ENCODE data around the gene ZNF423. TPM values are rescaled to one million over a fixed set of nuclear protein-coding genes. Genes with fewer than 3 reads are reported as not detected.

ZNF423 gene
- total and polyA plus RNA-seq, 2 of the 13 experiments (the other 11 are each of a cell fraction or from before 2014, with no cell fraction given): 0.07 to 0.31 TPM

DNA sequence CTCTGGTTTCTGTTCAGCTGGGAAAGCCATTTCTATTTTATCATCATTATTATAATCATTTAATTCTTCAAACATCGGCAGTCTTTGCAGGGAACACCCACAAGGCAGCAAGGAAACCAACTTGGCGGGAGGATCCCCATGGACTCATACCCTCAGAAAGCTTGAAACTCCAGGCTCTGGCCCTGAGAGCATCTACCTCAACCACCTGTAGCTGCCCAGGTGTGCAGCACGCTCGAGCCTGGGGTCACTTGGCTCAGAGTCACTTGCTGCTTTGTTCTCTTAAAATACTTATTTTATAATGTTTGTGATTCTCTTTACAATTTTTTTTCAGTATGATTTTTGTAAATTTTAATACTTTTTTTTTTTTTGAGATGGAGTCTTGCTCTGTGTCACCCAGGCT lies 6.8 kb upstream of the ZNF423 start (continued):
- TF ChIP-seq, protein P1, sequence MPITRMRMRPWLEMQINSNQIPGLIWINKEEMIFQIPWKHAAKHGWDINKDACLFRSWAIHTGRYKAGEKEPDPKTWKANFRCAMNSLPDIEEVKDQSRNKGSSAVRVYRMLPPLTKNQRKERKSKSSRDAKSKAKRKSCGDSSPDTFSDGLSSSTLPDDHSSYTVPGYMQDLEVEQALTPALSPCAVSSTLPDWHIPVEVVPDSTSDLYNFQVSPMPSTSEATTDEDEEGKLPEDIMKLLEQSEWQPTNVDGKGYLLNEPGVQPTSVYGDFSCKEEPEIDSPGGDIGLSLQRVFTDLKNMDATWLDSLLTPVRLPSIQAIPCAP (CRISPR knock-in tag; IDR thresholded peaks at IDR 0.05; ENCODE audit: low read depth): no peak
- TF ChIP-seq SOX13 (IDR thresholded peaks at IDR 0.05): no peak
- TF ChIP-seq SOX13 (CRISPR knock-in tag; conservative IDR thresholded peaks at IDR 0.05 in 1 of 2, IDR thresholded peaks at IDR 0.05 in 1 of 2): no peak

DNA sequence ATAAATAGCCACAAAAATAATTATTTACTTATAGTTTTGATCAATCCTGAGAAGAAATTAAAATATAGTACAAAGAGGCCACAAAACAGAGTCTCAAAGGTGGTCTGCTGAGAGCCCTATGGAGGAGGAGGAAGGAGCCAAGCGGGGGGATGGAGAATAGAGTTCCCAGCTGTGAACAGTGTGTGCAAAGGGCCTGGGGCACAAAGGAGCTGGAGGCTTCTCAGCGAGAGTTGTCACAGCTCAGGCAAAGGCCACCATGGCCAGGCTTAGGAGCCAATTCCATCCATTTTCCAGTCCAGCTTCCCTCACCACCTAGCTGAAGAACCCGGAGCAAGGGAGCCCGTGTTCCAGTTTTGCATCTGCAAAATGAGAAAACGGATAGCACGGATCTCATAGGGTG lies 5.4 kb upstream of the ZNF423 start:
- no peak overlapping the region for H3K27ac ChIP-seq (ENCODE audit: extremely low read length, insufficient read depth, low read length)
- DNase-seq (ENCODE audit: low spot score) (no peak), FAIRE-seq (no peak), ATAC-seq (no peak)
- no peak for TF ChIP-seq MTF1 (CRISPR knock-in tag; IDR thresholded peaks at IDR 0.05)
- no peak for TF ChIP-seq ZNF124 (CRISPR knock-in tag; IDR thresholded peaks at IDR 0.05)
- no peak for TF ChIP-seq RELA (CRISPR knock-in tag; IDR thresholded peaks at IDR 0.05)
- TF ChIP-seq SSRP1 (CRISPR knock-in tag; IDR thresholded peaks at IDR 0.05): no peak
- TF ChIP-seq, protein P2, sequence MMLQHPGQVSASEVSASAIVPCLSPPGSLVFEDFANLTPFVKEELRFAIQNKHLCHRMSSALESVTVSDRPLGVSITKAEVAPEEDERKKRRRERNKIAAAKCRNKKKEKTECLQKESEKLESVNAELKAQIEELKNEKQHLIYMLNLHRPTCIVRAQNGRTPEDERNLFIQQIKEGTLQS (CRISPR knock-in tag; IDR thresholded peaks at IDR 0.05): no peak
- TF ChIP-seq, protein P3, sequence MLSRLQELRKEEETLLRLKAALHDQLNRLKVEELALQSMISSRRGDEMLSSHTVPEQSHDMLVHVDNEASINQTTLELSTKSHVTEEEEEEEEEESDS (CRISPR knock-in tag; IDR thresholded peaks at IDR 0.05; ENCODE audit: borderline replicate concordance): no peak
- no peak for TF ChIP-seq ZNF530 (CRISPR knock-in tag; IDR thresholded peaks at IDR 0.05; ENCODE audit: low read depth)
- no peak for TF ChIP-seq YEATS4 (CRISPR knock-in tag; IDR thresholded peaks at IDR 0.05; ENCODE audit: borderline replicate concordance)
- TF ChIP-seq, protein P4, sequence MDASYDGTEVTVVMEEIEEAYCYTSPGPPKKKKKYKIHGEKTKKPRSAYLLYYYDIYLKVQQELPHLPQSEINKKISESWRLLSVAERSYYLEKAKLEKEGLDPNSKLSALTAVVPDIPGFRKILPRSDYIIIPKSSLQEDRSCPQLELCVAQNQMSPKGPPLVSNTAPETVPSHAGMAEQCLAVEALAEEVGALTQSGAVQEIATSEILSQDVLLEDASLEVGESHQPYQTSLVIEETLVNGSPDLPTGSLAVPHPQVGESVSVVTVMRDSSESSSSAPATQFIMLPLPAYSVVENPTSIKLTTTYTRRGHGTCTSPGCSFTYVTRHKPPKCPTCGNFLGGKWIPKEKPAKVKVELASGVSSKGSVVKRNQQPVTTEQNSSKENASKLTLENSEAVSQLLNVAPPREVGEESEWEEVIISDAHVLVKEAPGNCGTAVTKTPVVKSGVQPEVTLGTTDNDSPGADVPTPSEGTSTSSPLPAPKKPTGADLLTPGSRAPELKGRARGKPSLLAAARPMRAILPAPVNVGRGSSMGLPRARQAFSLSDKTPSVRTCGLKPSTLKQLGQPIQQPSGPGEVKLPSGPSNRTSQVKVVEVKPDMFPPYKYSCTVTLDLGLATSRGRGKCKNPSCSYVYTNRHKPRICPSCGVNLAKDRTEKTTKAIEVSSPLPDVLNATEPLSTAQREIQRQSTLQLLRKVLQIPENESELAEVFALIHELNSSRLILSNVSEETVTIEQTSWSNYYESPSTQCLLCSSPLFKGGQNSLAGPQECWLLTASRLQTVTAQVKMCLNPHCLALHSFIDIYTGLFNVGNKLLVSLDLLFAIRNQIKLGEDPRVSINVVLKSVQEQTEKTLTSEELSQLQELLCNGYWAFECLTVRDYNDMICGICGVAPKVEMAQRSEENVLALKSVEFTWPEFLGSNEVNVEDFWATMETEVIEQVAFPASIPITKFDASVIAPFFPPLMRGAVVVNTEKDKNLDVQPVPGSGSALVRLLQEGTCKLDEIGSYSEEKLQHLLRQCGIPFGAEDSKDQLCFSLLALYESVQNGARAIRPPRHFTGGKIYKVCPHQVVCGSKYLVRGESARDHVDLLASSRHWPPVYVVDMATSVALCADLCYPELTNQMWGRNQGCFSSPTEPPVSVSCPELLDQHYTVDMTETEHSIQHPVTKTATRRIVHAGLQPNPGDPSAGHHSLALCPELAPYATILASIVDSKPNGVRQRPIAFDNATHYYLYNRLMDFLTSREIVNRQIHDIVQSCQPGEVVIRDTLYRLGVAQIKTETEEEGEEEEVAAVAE (CRISPR knock-in tag; IDR thresholded peaks at IDR 0.05; ENCODE audit: borderline replicate concordance): no peak
- TF ChIP-seq FOXO1 (CRISPR knock-in tag; IDR thresholded peaks at IDR 0.05): no peak
- CTCF ChIA-PET (ENCODE audit: low intra/inter-chr PET ratio, low total read pairs): no interaction called here
- in situ Hi-C loops (cut with HindIII; ENCODE audit: extremely low pct_ligation_motif_present, low pct_unique_long_range_greater_than_20kb) (no loop called here), intact Hi-C loops (cut with micrococcal nuclease; ENCODE audit: unreplicated experiment) (no loop called here)
- WGBS (ENCODE audit: low lambda C conversion rate): 23% methylated on average over 6 of the region's 6 CpGs
- POLR2A ChIA-PET: no interaction called here
- no peak overlapping the region for H2AFZ ChIP-seq (ENCODE audit: low read length)
- no peak overlapping the region for H3K4me3 ChIP-seq (replicated peaks in 1 of 3; ENCODE audit: insufficient read depth in 1 of 3, low read depth in 2 of 3, low read length in 3 of 3)
- H3K4me2 ChIP-seq (ENCODE audit: low read depth, low read length): no peak overlapping the region
- peaks cover 7% of the 10 kb centered on the region for H3K4me1 ChIP-seq (ENCODE audit: insufficient read depth, low read length)
- H3K36me3 ChIP-seq (replicated peaks in 1 of 2; ENCODE audit: control insufficient read depth in 1 of 2, insufficient read depth in 2 of 2, low read length in 2 of 2): no peaks in the 10 kb centered on the region
- no peaks in the 10 kb centered on the region for H3K79me2 ChIP-seq (ENCODE audit: insufficient read depth, low read length)
- no peak overlapping the region for H3K9ac ChIP-seq (ENCODE audit: insufficient read depth, low read depth, low read length)
- H4K20me1 ChIP-seq (ENCODE audit: insufficient read depth, low read length): peaks cover 5% of the 10 kb centered on the region
- no TSS peak for BruUV-seq (replicated peaks)
- no peaks in the 10 kb centered on the region for H3K9me3 ChIP-seq (ENCODE audit: low read length)
- peaks cover 13 to 67% of the 10 kb centered on the region in 2 experiments for H3K27me3 ChIP-seq (ENCODE audit: control insufficient read depth in 1 of 2, insufficient read depth in 2 of 2, low read length in 2 of 2)

All from HepG2 (cell line).